Immature natural killer cell (primary cell): ENCODE data around the gene GREM1. TPM values are rescaled to one million over a fixed set of nuclear protein-coding genes. Genes with fewer than 3 reads are reported as not detected.

Source experiments
- polyA plus RNA-seq, 3 donors: library from polyadenylated mRNA; unstranded; fragments of 300-500 nt; fragmentation: Illumina TruSeq; gene quantifications; one replicate each; pipeline ENCODE4 v1.2.3, GENCODE V29; 2021

The GREM1 gene
- polyA plus RNA-seq, 3 donors from 2014 or later, result not detected

Other genes with a start within 250 kb of the GREM1 start
- gene GOLGA8N, start 124.5 kb upstream of the GREM1 start, polyA plus RNA-seq, result 1 to 10 TPM; 1.6 to 7.6 (median 1.9) TPM
- 1 to 10 TPM in 2 of 3 donors, under 1 TPM in 1; 0.58 to 5.1 (median 1.7) TPM for gene ARHGAP11A, start 102.5 kb upstream of the GREM1 start, polyA plus RNA-seq
- under 1 TPM in 1 of 3 donors, not detected in 2; 0.45 TPM for gene SCG5, start 76.3 kb upstream of the GREM1 start, polyA plus RNA-seq